WI38 (cell line): ENCODE measurements around the gene CDH22.

ENCODE experiments used
- H3K4me3 ChIP-seq: 2 replicates; pipeline ENCODE4 v1.5.1; 2011; ENCODE audit warnings: low read depth, mild to moderate bottlenecking, control low read depth, low read length
- TF ChIP-seq, protein P1 (sequence below): IDR thresholded peaks from 2 replicates; pipeline ENCODE4 v1.5.1; 2012; ENCODE audit warnings: low read depth, mild to moderate bottlenecking, control low read depth, low read length

Gene CDH22

DNA sequence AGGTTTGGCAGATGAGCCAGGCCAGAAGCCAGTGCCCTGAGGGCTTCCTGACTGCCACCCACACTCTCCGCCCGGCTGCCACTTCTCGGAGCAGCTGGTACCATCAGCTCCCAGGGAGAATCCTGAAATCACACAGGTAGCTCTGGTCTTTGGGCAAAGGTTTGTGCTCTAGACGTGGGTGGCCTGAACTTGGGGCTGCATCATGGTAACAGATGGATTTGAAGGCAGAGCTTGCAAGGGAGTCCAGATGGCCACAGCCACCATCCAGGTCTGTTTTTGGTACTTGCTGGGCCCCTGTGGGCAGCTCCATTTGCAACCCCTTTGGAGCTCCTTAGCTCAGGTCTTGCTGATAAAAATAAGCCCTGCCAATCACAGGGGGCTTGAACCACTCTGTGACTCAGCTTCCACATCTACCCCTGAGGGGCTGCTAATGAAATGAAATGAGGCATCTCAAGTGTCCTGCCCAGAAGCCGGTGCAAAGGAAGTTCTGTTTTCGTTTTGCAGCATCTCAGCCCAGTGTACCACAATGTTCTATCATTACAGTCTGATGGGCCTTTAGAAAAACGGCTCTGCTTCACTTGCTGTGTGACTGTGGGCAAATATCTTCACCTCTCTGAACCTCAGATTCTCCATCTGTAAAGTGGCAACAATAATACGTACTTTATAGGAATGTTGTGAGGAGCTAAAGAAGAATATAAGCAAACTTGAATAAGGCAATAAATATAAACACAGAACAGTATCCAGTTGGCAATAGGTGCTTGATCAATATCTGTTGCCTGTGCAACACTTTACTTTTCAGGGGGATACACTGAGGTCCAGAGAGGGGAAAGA lies 25.1 kb upstream of the CDH22 start:
- H3K4me3 ChIP-seq, result no peak overlapping the region
- TF ChIP-seq, protein P1, sequence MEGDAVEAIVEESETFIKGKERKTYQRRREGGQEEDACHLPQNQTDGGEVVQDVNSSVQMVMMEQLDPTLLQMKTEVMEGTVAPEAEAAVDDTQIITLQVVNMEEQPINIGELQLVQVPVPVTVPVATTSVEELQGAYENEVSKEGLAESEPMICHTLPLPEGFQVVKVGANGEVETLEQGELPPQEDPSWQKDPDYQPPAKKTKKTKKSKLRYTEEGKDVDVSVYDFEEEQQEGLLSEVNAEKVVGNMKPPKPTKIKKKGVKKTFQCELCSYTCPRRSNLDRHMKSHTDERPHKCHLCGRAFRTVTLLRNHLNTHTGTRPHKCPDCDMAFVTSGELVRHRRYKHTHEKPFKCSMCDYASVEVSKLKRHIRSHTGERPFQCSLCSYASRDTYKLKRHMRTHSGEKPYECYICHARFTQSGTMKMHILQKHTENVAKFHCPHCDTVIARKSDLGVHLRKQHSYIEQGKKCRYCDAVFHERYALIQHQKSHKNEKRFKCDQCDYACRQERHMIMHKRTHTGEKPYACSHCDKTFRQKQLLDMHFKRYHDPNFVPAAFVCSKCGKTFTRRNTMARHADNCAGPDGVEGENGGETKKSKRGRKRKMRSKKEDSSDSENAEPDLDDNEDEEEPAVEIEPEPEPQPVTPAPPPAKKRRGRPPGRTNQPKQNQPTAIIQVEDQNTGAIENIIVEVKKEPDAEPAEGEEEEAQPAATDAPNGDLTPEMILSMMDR, result no peak

DNA sequence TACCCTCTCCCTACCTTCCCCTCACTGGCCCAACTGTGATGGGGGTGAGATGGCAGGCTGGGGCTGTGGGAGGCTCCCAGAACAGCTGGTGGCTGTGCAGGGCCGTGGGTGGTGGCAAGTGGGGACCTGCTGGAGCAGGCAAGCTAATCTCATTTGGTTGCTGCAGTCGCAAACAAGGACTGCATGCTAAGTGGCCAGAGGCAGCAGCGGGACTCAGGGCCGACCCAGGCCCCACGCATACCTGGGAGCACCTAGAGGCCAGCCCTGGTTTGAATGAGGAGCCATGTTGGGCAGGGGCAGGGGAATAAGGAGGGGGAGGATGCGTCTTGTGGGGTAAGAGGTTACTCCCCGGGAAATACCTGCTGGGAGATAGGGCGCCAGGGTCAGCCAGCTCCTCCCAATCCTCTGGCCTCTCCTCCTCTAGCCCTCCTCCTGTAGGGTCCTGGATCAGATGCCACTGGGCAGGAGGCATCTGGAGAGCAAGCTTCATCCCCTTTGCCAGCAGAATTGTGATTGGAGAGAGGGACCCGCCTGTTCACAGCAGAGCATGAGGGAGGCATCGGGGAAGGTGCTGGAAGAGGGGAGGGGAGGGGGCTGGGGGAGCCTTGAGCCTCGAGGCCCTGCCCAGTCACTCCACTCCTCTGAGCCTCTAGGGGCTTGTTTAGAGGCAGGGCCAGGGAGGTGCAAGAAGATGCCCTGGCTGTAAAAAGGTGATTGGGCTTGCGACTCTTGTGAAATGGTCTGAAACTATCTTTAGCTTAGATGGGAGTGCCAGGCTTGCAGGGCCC lies 24.3 kb upstream of the CDH22 start:
- TF ChIP-seq, protein P1, result no peak
- H3K4me3 ChIP-seq, result no peak overlapping the region

DNA sequence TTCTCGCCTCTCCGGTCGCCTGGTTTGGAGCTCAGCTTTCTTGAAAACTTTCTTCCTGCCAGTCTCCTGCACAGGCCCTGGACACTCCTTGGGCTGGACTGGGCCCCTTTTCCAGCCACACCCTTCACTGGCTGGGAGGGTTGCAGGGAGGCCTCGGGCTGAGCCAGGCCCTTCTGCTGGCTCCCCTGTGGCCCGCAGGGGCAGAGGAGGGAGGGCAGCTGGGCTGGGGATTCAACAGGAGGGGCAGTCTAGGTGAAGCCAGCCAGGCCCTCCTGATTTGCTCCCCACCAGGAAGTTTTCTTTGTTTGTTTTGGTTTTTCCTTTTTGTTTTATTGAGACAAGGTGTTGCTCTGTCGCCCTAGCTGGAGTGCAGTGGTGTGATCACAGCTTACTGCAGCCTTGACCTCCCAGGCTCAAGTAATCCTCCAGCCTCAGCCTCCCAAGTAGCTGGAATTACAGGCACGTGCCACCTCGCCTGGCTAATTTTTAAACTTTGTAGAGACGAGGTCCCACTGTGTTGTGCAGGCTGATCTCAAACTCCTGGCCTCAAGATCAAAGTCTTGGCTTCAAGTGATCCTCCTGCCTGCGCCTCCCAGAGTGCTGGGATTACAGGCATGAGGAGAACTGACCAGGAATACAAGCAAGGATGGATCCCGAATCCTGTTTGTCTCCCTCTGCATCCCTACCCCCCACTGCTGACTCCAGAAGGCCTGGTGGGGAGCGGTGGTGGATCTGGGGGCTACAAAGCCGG lies 23.5 kb upstream of the CDH22 start:
- no peak overlapping the region for H3K4me3 ChIP-seq
- TF ChIP-seq, protein P1, result no peak

DNA sequence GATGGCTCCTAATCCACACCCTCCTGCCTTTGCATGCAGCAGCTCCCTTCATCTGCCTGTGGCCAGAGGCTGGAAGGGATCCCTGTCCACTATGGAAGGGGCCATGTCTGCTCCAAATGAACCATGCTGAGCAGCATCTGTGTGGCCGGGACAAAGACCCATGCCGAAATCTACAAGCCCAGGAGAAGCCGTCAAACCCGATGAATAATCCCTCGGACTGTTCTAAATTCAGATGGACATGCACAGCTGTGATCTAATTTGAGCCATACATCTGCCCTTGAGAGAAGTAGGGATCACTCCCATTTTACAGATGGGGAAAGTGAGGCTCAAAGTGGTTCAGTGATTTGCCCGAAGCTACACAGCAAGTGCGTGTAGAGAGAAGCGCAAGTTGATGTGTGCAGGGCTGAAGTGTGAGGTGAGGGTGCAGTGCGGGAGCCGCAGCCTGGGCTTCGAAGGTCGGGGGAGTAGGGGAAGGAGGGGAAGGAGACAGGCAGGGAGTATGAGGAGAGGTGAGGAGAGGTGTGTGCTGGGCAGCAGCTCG lies 22.6 kb upstream of the CDH22 start:
- TF ChIP-seq, protein P1, result no peak
- H3K4me3 ChIP-seq, result no peak overlapping the region

DNA sequence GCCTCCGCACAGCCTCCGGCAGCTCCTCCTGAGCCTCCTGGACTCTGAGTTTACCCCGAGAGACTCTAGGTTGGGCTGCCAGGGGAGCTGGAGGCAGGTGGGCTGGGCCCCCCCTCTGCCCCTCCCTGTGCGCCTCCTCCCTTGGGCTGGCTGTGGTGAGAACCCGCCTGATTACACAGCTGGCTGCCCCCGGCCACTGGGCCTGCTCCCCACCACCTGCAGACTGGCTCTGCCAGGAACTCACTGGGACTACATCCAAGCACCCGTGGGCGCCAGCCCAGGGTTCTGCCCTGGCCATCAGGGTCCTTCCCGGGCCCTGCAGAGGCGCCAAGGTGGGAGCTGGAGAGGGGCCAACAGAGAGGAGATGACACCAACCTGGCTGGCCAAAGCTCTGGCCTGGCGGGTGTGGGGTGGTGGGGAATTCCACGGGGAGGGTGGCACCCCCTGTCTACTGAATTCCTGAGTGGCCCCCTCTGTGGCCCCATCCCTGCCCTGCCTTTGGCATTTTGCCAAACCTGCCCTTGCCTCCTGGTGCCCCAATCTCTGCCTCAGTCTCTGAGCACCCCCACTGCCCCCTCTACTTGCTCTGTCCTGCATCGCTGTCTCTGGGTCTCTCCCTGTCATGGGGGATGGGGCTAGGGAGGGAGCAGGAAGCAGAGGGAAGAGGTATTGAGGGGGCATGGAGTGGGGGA lies 21.9 kb upstream of the CDH22 start:
- TF ChIP-seq, protein P1, result no peak
- no peak overlapping the region for H3K4me3 ChIP-seq

DNA sequence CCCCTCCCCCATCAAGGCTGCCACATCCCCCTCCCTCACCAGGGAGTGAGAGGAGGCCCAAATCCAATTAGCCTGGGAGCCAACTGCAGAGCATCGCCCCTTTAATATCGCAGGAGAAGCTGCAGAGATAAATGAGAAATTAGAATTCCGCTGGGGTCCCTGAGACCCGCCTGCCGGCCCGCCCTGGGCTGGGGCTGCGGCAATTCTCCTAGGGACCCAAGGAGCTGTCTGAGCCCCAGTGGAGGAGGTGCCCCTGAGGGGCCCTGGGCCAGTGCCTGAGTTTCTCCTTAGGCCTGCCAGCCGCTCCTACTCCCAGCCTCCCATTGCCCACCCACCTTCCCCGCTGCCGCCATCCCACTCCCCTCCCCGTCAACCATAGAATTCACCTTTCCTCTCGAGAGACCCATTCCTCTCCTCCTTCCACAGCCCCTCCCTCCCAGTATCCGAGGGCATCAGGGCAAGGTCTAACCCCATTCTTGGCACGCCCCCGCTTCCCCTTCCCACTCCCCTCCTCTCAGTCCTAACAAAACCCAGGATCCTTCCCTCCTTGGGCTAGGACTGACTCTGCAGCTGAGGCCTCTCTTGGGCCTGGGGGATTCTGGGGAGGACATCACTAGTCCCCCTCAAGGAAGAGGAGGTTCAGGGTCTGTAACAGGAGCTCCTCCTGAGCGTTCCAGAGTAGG lies 20.0 kb upstream of the CDH22 start:
- no peak overlapping the region for H3K4me3 ChIP-seq
- TF ChIP-seq, protein P1, result no peak
